Type B pancreatic cell (in vitro differentiated cells): ENCODE measurements around the gene NAIP. TPM values are rescaled to one million over a fixed set of nuclear protein-coding genes. Genes with fewer than 3 reads are reported as not detected.

Source experiments
- total RNA-seq: library from RNA; stranded (reverse); gene quantifications from 2 replicates; pipeline ENCODE4 v1.2.1, GENCODE V29; 2021; ENCODE audit warnings: low replicate concordance

The NAIP gene
- total RNA-seq, 1 donor from 2014 or later: 16.4 TPM

Other genes starting within 250 kb of the NAIP start
- gene SERF1A, start 124.7 kb downstream of the NAIP start, total RNA-seq: 10.0 and 24.6 TPM in 2 replicates
- gene SMN1, start 100.3 kb downstream of the NAIP start, total RNA-seq: 31.9 and 34.6 TPM in 2 replicates
- gene GTF2H2, start 42.3 kb upstream of the NAIP start, total RNA-seq: 23.2 and 34.4 TPM in 2 replicates